Lung (tissue), 12 donors: ENCODE results near the gene GLT1D1. TPM values are rescaled to one million over a fixed set of nuclear protein-coding genes. Genes with fewer than 3 reads are reported as not detected.

Experiments
- ATAC-seq: fragments of 200-7000 bp; cut with Tn5 transposase; one replicate; pipeline ENCODE4 v1.9.1; 2020; ENCODE audit warnings: moderate number of reproducible peaks; ENCODE audit not compliant: insufficient read depth, low FRiP score
- DNase-seq, 3 donors: peaks; one replicate each; pipeline ENCODE4 v3.0.0-alpha.2; 2013 to 2017
- H3K27ac ChIP-seq, 2 donors: one replicate each; pipeline ENCODE4 v1.5.1; 2013; ENCODE audit warnings: mild to moderate bottlenecking in 2 of 2, moderate library complexity in 2 of 2, control low read depth in 1 of 2, inconsistent platforms in 1 of 2, low read depth in 1 of 2, low read length in 1 of 2
- H3K27me3 ChIP-seq, 3 donors: one replicate each; pipeline ENCODE4 v1.5.1; 2013; ENCODE audit warnings: low read length in 2 of 3; ENCODE audit not compliant: control insufficient read depth in 3 of 3, insufficient read depth in 3 of 3
- H3K36me3 ChIP-seq, 4 donors: one replicate each; pipeline ENCODE4 v1.5.1; 2013; ENCODE audit warnings: low read length in 4 of 4, mild to moderate bottlenecking in 1 of 4, moderate library complexity in 1 of 4; ENCODE audit not compliant: control insufficient read depth in 4 of 4, insufficient read depth in 4 of 4
- H3K4me1 ChIP-seq, 5 donors: one replicate each; pipeline ENCODE4 v1.5.1; 2013; ENCODE audit warnings: low read length in 5 of 5, mild to moderate bottlenecking in 2 of 5, moderate library complexity in 1 of 5; ENCODE audit not compliant: control insufficient read depth in 5 of 5, insufficient read depth in 5 of 5
- H3K4me3 ChIP-seq: one replicate; pipeline ENCODE4 v1.5.1; 2013; ENCODE audit warnings: mild to moderate bottlenecking, control low read depth, moderate library complexity
- H3K9ac ChIP-seq, 2 donors: one replicate each; pipeline ENCODE4 v1.5.1; 2013; ENCODE audit warnings: low read length in 2 of 2, control low read depth in 1 of 2; ENCODE audit not compliant: insufficient read depth in 1 of 2
- H3K9me3 ChIP-seq, 4 donors: one replicate each; pipeline ENCODE4 v1.5.1; 2013; ENCODE audit warnings: low read length in 3 of 4, mild to moderate bottlenecking in 1 of 4, moderate library complexity in 1 of 4; ENCODE audit not compliant: control insufficient read depth in 4 of 4, insufficient read depth in 3 of 4
- CTCF ChIP-seq: IDR thresholded peaks from 2 replicates; pipeline ENCODE4 v1.5.1; 2012; ENCODE audit warnings: mild to moderate bottlenecking; ENCODE audit errors: control extremely low read depth, extremely low read depth
- WGBS, 2 donors: extraction: QIAGEN DNeasy Blood & Tissue Kit; methylation state at CpG; one replicate each; pipeline ENCODE4 v1.1.7; 2013; 5-methylcytosine and 5-hydroxymethylcytosine counted together
- polyA plus RNA-seq, 2 donors: library from polyadenylated mRNA; stranded (reverse); fragments of 200-250 nt; gene quantifications; one replicate each; pipeline ENCODE4 v1.2.1, GENCODE V29; 2013
- total RNA-seq, 2 donors: library from RNA; depleted of rRNA in 1 of 2; stranded (reverse); fragments of >200 nt in 1 of 2; gene quantifications; one replicate each; pipeline ENCODE4 v1.2.1, GENCODE V29; 2014 to 2021
- donor health status: control.
- donor health status: control.
- donor health status: Bipolar disorder and iron deficiency.
- donor health status: healthy.
- donor health status: DM: yes; HTN: yes; CAD: no.

The GLT1D1 gene
- total and polyA plus RNA-seq, 4 donors, result 0.39 to 25.4 (median 4.2) TPM

GRCh38 chr12:128908254-128908653, 55.0 kb downstream of the GLT1D1 start:
- 83 to 97% methylated on average over 4 of the region's 4 CpGs for WGBS, 2 donors
- Histone ChIP-seq H3K36me3 (no peaks in the 10 kb centered on the region), H3K4me3 (no peak overlapping the region), H3K9me3 (no peaks in the 10 kb centered on the region), H3K4me1 (peaks cover 0 to 2% (median 0%) of the 10 kb centered on the region in 5 donors), H3K9ac (no peak overlapping the region), H3K27me3 (no peaks in the 10 kb centered on the region), H3K27ac (no peak overlapping the region)
- ATAC-seq (no peak), DNase-seq (no peak)
- no peak for TF ChIP-seq CTCF

- Histone ChIP-seq H3K27ac (no peak overlapping the region), H3K9ac (no peak overlapping the region), H3K27me3 (no peaks in the 10 kb centered on the region), H3K36me3 (no peaks in the 10 kb centered on the region), H3K4me3 (no peak overlapping the region), H3K9me3 (no peaks in the 10 kb centered on the region), H3K4me1 (peaks cover 0 to 2% (median 0%) of the 10 kb centered on the region in 5 donors)
- TF ChIP-seq CTCF, result no peak
- DNase-seq (no peak), ATAC-seq (no peak)
- 61 to 74% methylated on average over 1 of the region's 1 CpG for WGBS, 2 donors
These were observed 56.4 kb downstream of the GLT1D1 start for GRCh38 chr12:128909653-128910052.

- Histone ChIP-seq H3K9me3 (no peaks in the 10 kb centered on the region), H3K27me3 (no peaks in the 10 kb centered on the region), H3K4me3 (no peak overlapping the region), H3K36me3 (no peaks in the 10 kb centered on the region), H3K27ac (no peak overlapping the region), H3K9ac (no peak overlapping the region), H3K4me1 (peaks cover 0 to 2% (median 0%) of the 10 kb centered on the region in 5 donors)
- WGBS, 2 donors, result 64 to 89% methylated on average over 10 of the region's 10 CpGs
- ATAC-seq (no peak), DNase-seq (peak in 1 of 3 donors; percentile 27)
- no peak for TF ChIP-seq CTCF
These were observed 57.4 kb downstream of the GLT1D1 start for GRCh38 chr12:128910629-128911028.

GRCh38 chr12:128911861-128912260, 58.6 kb downstream of the GLT1D1 start:
- Histone ChIP-seq H3K9me3 (no peaks in the 10 kb centered on the region), H3K27ac (no peak overlapping the region), H3K27me3 (no peaks in the 10 kb centered on the region), H3K36me3 (no peaks in the 10 kb centered on the region), H3K4me1 (peaks cover 0 to 2% (median 0%) of the 10 kb centered on the region in 5 donors), H3K9ac (no peak overlapping the region), H3K4me3 (no peak overlapping the region)
- 84 to 87% methylated on average over 5 of the region's 5 CpGs for WGBS, 2 donors
- no peak for ATAC-seq
- no peak for DNase-seq
- no peak for TF ChIP-seq CTCF
